ENCODE results near the gene NAPEPLD. TPM values are rescaled to one million over a fixed set of nuclear protein-coding genes. Genes with fewer than 3 reads are reported as not detected.
A peak's percentile ranks its signal among the peaks of the same experiment; 100 is the strongest.

NAPEPLD gene
- total and polyA plus RNA-seq, 2 donors (not counting 3 experiments of a cell fraction or from before 2014, with no cell fraction given) = 2.6 to 6.7 TPM

DNA sequence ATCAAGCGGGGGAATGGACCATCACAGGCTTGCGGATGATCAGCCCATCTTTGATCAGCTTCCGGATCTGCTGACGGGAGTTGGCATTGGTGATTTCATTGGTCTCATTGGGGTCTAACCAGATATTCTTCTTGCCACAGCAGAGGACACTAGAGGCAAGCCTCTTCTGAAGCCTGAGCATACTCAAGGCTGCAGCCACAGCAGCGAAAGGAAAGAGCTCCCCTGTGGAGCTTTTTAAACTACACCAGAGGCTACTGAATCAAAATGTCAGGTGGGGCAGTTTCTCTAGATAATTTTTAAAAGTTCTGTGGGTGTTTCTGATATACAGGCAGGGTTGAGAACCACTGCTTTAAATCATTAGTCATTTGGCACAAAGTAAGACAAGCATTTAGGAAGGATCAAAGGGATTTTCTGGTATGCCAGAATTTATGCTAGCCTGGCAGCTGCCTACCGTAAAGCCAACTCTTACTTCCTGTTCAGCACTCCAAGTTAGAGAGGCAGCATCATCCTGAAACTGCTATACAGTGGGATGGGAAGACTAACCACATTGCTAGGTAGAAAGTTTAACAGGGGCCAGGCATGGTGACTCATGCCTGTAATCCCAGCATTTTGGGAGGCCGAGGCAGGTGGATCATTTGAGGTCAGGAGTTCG is 7.0 kb downstream of the NAPEPLD start:
- POLR2A ChIA-PET = no interaction called here
- CTCF ChIA-PET = interaction anchor here (1.4 kb wide), 1 partner anchor 50 kb away, joined by 4 read pairs; no protein-coding TSS in a partner anchor
- peak; percentile 44 for FAIRE-seq

More for the DNA sequence above, 7.0 kb downstream of the NAPEPLD start:
- H3K4me2 ChIP-seq (ENCODE audit: insufficient read depth, low read length) = peak overlapping the region; percentile 50
- H3K9me3 ChIP-seq (replicated peaks; ENCODE audit: control insufficient read depth, insufficient read depth, low read length) = no peaks in the 10 kb centered on the region
- peaks cover 10% of the 10 kb centered on the region for H3K4me1 ChIP-seq (ENCODE audit: control insufficient read depth, extremely low read depth, insufficient read depth, low read length)
- no peak overlapping the region for H2AFZ ChIP-seq (ENCODE audit: low read depth, low read length)
- no peak overlapping the region for H3K4me3 ChIP-seq (replicated peaks in 1 of 3; ENCODE audit: insufficient read depth in 1 of 3, low read depth in 1 of 3, low read length in 3 of 3)
- no peaks in the 10 kb centered on the region for H3K36me3 ChIP-seq (ENCODE audit: control insufficient read depth in 2 of 2, extremely low read depth in 1 of 2, insufficient read depth in 2 of 2, low read length in 2 of 2)
- DNase-seq (ENCODE audit: low read depth, low spot score) = peak; percentile 12
- H3K27ac ChIP-seq (ENCODE audit: insufficient read depth, low read depth, low read length) = no peak overlapping the region
- H3K79me2 ChIP-seq (ENCODE audit: control insufficient read depth, insufficient read depth, low read length) = peaks cover 20% of the 10 kb centered on the region
- H4K20me1 ChIP-seq (replicated peaks; ENCODE audit: control insufficient read depth, extremely low read depth, insufficient read depth, low read length) = no peaks in the 10 kb centered on the region
- no TSS peak for BruUV-seq (replicated peaks)
- no peaks in the 10 kb centered on the region for H3K27me3 ChIP-seq (ENCODE audit: control insufficient read depth in 2 of 2, insufficient read depth in 2 of 2, low read length in 2 of 2)
- TF ChIP-seq JUN (IDR thresholded peaks at IDR 0.05; ENCODE audit: borderline replicate concordance, insufficient read depth, insufficient read length, low read depth) (no peak), POLR2AphosphoS5 (IDR thresholded peaks at IDR 0.05; ENCODE audit: insufficient read depth, low read depth, low read length) (no peak), MYC (IDR thresholded peaks at IDR 0.05; ENCODE audit: low read depth, low read length) (no peak), EZH2 (IDR thresholded peaks at IDR 0.05; ENCODE audit: borderline replicate concordance, low read depth, low read length, severe bottlenecking) (no peak), GATA2 (IDR thresholded peaks at IDR 0.05; ENCODE audit: insufficient read depth, insufficient read length, low read depth, low read length) (no peak), POLR2A (IDR thresholded peaks at IDR 0.05; ENCODE audit: low read depth, low read length) (no peak)
- TF ChIP-seq, protein P1, sequence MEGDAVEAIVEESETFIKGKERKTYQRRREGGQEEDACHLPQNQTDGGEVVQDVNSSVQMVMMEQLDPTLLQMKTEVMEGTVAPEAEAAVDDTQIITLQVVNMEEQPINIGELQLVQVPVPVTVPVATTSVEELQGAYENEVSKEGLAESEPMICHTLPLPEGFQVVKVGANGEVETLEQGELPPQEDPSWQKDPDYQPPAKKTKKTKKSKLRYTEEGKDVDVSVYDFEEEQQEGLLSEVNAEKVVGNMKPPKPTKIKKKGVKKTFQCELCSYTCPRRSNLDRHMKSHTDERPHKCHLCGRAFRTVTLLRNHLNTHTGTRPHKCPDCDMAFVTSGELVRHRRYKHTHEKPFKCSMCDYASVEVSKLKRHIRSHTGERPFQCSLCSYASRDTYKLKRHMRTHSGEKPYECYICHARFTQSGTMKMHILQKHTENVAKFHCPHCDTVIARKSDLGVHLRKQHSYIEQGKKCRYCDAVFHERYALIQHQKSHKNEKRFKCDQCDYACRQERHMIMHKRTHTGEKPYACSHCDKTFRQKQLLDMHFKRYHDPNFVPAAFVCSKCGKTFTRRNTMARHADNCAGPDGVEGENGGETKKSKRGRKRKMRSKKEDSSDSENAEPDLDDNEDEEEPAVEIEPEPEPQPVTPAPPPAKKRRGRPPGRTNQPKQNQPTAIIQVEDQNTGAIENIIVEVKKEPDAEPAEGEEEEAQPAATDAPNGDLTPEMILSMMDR (IDR thresholded peaks at IDR 0.05; ENCODE audit: extremely low read depth in 1 of 2, insufficient read depth in 1 of 2, low read depth in 1 of 2, low read length in 2 of 2) = no peak
- TF ChIP-seq, protein P2, sequence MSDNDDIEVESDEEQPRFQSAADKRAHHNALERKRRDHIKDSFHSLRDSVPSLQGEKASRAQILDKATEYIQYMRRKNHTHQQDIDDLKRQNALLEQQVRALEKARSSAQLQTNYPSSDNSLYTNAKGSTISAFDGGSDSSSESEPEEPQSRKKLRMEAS (IDR thresholded peaks at IDR 0.05; ENCODE audit: insufficient read depth, insufficient read length) = no peak
- intact Hi-C loops (cut with micrococcal nuclease) = no loop called here
- H3K9me1 ChIP-seq (replicated peaks; ENCODE audit: control insufficient read depth, extremely low read depth, insufficient read depth, low read length) = no peaks in the 10 kb centered on the region
- dilution Hi-C loops (cut with MboI; ENCODE audit: extremely low pct_ligation_motif_present, low sequenced_read_pairs) = no loop called here
- no peak overlapping the region for H3K9ac ChIP-seq (replicated peaks; ENCODE audit: extremely low read depth, insufficient read depth, low read length)

Measured in endothelial cell of umbilical vein (primary cell).